K562 (cell line): ENCODE results near the gene AGRN. TPM values are rescaled to one million over a fixed set of nuclear protein-coding genes. Genes with fewer than 3 reads are reported as not detected.

Source experiments
- GABPB1 ChIP-seq: sonication (generic); formaldehyde crosslinking; IDR thresholded peaks from 2 replicates; pipeline ENCODE4 v1.8.0; 2022; ENCODE audit warnings: mild to moderate bottlenecking, missing genetic modification reagents
- MED1 ChIP-seq: sonication (generic); formaldehyde crosslinking; IDR thresholded peaks from 2 replicates; pipeline ENCODE4 v1.8.1; 2023; ENCODE audit warnings: missing genetic modification reagents, borderline replicate concordance
- MEIS2 ChIP-seq: fragments of 450-650 bp; IDR thresholded peaks from 2 replicates; pipeline ENCODE4 v1.6.1; 2014; ENCODE audit warnings: mild to moderate bottlenecking; ENCODE audit not compliant: partially characterized antibody
- MXI1 ChIP-seq: IDR thresholded peaks from 2 replicates; pipeline ENCODE4 v1.6.1; 2011; ENCODE audit warnings: low read depth, mild to moderate bottlenecking, improper control_type of control experiment, low read length
- NELFE ChIP-seq: IDR thresholded peaks from 2 replicates; pipeline ENCODE4 v1.6.1; 2011; ENCODE audit warnings: mild to moderate bottlenecking; ENCODE audit not compliant: insufficient read depth, insufficient read length
- POLR2H ChIP-seq: IDR thresholded peaks from 2 replicates; pipeline ENCODE4 v1.6.1; 2016; ENCODE audit warnings: missing genetic modification characterization, low read depth, mild to moderate bottlenecking, control low read depth, missing compliant biosample characterization, moderate library complexity
- SRSF1 ChIP-seq: fragments of 200-400 bp; formaldehyde crosslinking; IDR thresholded peaks from 2 replicates; pipeline ENCODE4 v1.6.1; 2017; ENCODE audit warnings: mild to moderate bottlenecking, low read depth, low read length, moderate library complexity
- STAT5A ChIP-seq: IDR thresholded peaks from 2 replicates; pipeline ENCODE4 v1.6.1; 2012; ENCODE audit warnings: low read length, inconsistent platforms, borderline replicate concordance
- SUPT5H ChIP-seq: fragments of 450-650 bp; IDR thresholded peaks from 2 replicates; pipeline ENCODE4 v1.6.1; 2016
- YY1 ChIP-seq, 3 experiments: IDR thresholded peaks; 2 replicates each; pipeline ENCODE4 v1.6.1; 2011; ENCODE audit warnings: low read length in 2 of 3, mild to moderate bottlenecking in 2 of 3, moderate library complexity in 2 of 3, borderline replicate concordance in 1 of 3, control low read depth in 1 of 3, low read depth in 1 of 3; ENCODE audit not compliant: insufficient read depth in 3 of 3, insufficient replicate concordance in 2 of 3, control insufficient read depth in 1 of 3, insufficient read length in 1 of 3; ENCODE audit errors: extremely low read depth in 1 of 3
- ZFPM2 ChIP-seq: fragments of 250-450 bp; sonication (Bioruptor Pico); IDR thresholded peaks from 2 replicates; pipeline ENCODE4 v1.5.1; 2022; ENCODE audit warnings: mild to moderate bottlenecking
- ZNF124 ChIP-seq: sonication (generic); formaldehyde crosslinking; IDR thresholded peaks from 2 replicates; pipeline ENCODE4 v1.8.1; 2022; ENCODE audit warnings: missing genetic modification reagents
- ZNF184 ChIP-seq: sonication (generic); formaldehyde crosslinking; IDR thresholded peaks from 2 replicates; pipeline ENCODE4 v1.5.0; 2020; ENCODE audit warnings: missing genetic modification reagents
- ZNF584 ChIP-seq: fragments of 200-800 bp; sonication (Bioruptor generic); IDR thresholded peaks from 2 replicates; pipeline ENCODE4 v1.6.1; 2016; ENCODE audit warnings: low read depth, mild to moderate bottlenecking, missing genetic modification characterization, missing compliant biosample characterization
- polyA plus RNA-seq, 8 experiments: library from polyadenylated mRNA; depleted of rRNA in 4 of 8; stranded (reverse) in 5 of 8; unstranded in 3 of 8; fragments of >200 nt; fragmentation: Nextera tagmentation in 2 of 8; fragmentation: Illumina TruSeq in 1 of 8; extraction: Ambion mirVana in 2 of 8; extraction: Trizol in 1 of 8; gene quantifications; 2 replicates each; pipeline versions ENCODE4 v1.2.1 to v1.2.3, GENCODE V29; 2011 to 2014; ENCODE audit warnings: inconsistent platforms in 1 of 8, missing spikeins in 1 of 8
- total RNA-seq, 7 experiments: library from RNA; depleted of rRNA in 6 of 7; stranded (reverse); fragments of >200 nt in 6 of 7; fragmentation: Illumina TruSeq in 2 of 7; extraction: Trizol in 2 of 7; gene quantifications; 2 replicates each; pipeline versions ENCODE4 v1.2.1 to v1.2.3, GENCODE V29; 2011 to 2021; ENCODE audit warnings: low replicate concordance in 1 of 7
- TF ChIP-seq, protein P1 (sequence below): fragments of 450-650 bp; IDR thresholded peaks from 2 replicates; pipeline ENCODE4 v1.6.1; 2016; ENCODE audit warnings: low read depth, mild to moderate bottlenecking, moderate library complexity
- TF ChIP-seq, protein P2 (sequence below): IDR thresholded peaks from 3 replicates; pipeline ENCODE4 v1.6.1; 2011; ENCODE audit warnings: borderline replicate concordance, mild to moderate bottlenecking; ENCODE audit not compliant: insufficient read length, insufficient read depth
- TF ChIP-seq, protein P3 (sequence below): fragments of 150-350 bp; conservative IDR thresholded peaks from 2 replicates; pipeline ENCODE4 v1.6.1; 2014; ENCODE audit warnings: low read length
- TF ChIP-seq, protein P4 (sequence below), 3 experiments: fragments of 200-800 bp in 1 of 3; fragments of 250-450 bp in 1 of 3; fragments of 450-650 bp in 1 of 3; sonication (Bioruptor Pico) in 1 of 3; sonication (Bioruptor generic) in 1 of 3; formaldehyde crosslinking in 1 of 3; IDR thresholded peaks; 2 replicates each; pipeline versions ENCODE4 v1.6.1 to v1.8.0; 2016 to 2022; ENCODE audit warnings: mild to moderate bottlenecking in 2 of 3, missing genetic modification characterization in 2 of 3, missing compliant biosample characterization in 1 of 3, moderate library complexity in 1 of 3

The AGRN gene
- total and polyA plus RNA-seq, 9 of the 15 experiments (the other 6 are each of a cell fraction or from before 2014, with no cell fraction given) = 0.04 to 111 (median 18.1) TPM

DNA sequence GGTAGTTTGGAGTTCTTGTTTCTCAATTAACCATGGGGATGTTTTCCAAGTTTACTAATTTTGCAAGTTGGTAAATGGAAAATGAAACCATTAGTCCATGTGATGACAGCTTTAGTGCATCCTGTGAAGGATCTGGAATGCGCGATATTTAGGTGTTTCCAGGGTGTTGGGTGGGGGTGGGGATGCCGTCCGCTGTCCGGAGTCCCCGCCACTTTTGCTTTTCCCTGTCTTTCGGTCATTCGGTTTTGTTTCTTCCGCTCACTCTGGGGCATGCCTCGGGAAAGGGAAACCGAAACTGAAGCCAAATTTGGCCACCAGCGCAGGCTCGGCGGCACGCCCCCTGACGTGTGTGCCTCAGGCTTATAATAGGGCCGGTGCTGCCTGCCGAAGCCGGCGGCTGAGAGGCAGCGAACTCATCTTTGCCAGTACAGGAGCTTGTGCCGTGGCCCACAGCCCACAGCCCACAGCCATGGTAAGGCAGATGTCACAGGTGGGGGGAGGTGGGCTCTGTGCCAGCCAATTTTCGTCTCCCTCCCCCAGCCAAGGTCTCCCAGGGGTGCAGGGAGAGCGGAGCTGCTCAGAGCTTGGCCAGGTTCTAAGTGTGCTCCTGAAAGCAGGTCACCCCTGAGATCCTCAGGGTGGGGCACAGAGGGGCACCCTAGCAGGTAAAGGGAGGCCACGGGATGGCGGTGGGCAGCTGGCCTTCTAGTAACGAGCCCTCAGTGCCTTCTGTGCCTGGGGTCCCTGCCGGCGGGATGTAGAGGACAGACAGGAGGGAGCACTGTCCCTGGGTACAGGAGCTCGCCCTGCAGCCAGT lies 6.6 kb upstream of the AGRN start, which contains the start of gene ISG15 (continued):
- TF ChIP-seq MEIS2 (peak; percentile 97), SUPT5H (peak; percentile 68), NELFE (no peak), YY1 (IDR thresholded peaks at IDR 0.05; ENCODE audit: borderline replicate concordance in 1 of 3, control insufficient read depth in 1 of 3, extremely low read depth in 1 of 3, insufficient read depth in 3 of 3, insufficient read length in 1 of 3, insufficient replicate concordance in 2 of 3, low read depth in 1 of 3, low read length in 2 of 3) (peak in 1 of 3 experiments; percentile 33), POLR2H (no peak), ZNF184 (CRISPR knock-in tag) (no peak), MXI1 (peak; percentile 93), STAT5A (peak; percentile 20; the same call in 1 of the 2 replicates), GABPB1 (CRISPR knock-in tag) (no peak; the same call in 1 of the 2 replicates), ZNF584 (CRISPR knock-in tag) (no peak), MED1 (CRISPR knock-in tag) (no peak), ZNF124 (CRISPR knock-in tag) (no peak), SRSF1 (no peak), ZFPM2 (no peak)
- TF ChIP-seq, protein P1, sequence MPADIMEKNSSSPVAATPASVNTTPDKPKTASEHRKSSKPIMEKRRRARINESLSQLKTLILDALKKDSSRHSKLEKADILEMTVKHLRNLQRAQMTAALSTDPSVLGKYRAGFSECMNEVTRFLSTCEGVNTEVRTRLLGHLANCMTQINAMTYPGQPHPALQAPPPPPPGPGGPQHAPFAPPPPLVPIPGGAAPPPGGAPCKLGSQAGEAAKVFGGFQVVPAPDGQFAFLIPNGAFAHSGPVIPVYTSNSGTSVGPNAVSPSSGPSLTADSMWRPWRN = 0 out of 2 replicates have a peak, but pooled peaks have one; percentile 19
- TF ChIP-seq, protein P2, sequence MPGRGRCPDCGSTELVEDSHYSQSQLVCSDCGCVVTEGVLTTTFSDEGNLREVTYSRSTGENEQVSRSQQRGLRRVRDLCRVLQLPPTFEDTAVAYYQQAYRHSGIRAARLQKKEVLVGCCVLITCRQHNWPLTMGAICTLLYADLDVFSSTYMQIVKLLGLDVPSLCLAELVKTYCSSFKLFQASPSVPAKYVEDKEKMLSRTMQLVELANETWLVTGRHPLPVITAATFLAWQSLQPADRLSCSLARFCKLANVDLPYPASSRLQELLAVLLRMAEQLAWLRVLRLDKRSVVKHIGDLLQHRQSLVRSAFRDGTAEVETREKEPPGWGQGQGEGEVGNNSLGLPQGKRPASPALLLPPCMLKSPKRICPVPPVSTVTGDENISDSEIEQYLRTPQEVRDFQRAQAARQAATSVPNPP = no peak
- TF ChIP-seq, protein P3, sequence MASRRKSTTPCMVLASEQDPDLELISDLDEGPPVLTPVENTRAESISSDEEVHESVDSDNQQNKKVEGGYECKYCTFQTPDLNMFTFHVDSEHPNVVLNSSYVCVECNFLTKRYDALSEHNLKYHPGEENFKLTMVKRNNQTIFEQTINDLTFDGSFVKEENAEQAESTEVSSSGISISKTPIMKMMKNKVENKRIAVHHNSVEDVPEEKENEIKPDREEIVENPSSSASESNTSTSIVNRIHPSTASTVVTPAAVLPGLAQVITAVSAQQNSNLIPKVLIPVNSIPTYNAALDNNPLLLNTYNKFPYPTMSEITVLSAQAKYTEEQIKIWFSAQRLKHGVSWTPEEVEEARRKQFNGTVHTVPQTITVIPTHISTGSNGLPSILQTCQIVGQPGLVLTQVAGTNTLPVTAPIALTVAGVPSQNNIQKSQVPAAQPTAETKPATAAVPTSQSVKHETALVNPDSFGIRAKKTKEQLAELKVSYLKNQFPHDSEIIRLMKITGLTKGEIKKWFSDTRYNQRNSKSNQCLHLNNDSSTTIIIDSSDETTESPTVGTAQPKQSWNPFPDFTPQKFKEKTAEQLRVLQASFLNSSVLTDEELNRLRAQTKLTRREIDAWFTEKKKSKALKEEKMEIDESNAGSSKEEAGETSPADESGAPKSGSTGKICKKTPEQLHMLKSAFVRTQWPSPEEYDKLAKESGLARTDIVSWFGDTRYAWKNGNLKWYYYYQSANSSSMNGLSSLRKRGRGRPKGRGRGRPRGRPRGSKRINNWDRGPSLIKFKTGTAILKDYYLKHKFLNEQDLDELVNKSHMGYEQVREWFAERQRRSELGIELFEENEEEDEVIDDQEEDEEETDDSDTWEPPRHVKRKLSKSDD = no peak
- TF ChIP-seq, protein P4, sequence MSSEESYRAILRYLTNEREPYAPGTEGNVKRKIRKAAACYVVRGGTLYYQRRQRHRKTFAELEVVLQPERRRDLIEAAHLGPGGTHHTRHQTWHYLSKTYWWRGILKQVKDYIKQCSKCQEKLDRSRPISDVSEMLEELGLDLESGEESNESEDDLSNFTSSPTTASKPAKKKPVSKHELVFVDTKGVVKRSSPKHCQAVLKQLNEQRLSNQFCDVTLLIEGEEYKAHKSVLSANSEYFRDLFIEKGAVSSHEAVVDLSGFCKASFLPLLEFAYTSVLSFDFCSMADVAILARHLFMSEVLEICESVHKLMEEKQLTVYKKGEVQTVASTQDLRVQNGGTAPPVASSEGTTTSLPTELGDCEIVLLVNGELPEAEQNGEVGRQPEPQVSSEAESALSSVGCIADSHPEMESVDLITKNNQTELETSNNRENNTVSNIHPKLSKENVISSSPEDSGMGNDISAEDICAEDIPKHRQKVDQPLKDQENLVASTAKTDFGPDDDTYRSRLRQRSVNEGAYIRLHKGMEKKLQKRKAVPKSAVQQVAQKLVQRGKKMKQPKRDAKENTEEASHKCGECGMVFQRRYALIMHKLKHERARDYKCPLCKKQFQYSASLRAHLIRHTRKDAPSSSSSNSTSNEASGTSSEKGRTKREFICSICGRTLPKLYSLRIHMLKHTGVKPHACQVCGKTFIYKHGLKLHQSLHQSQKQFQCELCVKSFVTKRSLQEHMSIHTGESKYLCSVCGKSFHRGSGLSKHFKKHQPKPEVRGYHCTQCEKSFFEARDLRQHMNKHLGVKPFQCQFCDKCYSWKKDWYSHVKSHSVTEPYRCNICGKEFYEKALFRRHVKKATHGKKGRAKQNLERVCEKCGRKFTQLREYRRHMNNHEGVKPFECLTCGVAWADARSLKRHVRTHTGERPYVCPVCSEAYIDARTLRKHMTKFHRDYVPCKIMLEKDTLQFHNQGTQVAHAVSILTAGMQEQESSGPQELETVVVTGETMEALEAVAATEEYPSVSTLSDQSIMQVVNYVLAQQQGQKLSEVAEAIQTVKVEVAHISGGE (CRISPR knock-in tag; IDR thresholded peaks at IDR 0.05) = no peak
